ENCODE data around the gene NRROS.

- TF ChIP-seq USF2 (IDR thresholded peaks at IDR 0.05; ENCODE audit: borderline replicate concordance, low read depth, low read length): no peak
- no peak for TF ChIP-seq MAX (IDR thresholded peaks at IDR 0.05; ENCODE audit: low read depth)
- no peak for TF ChIP-seq USF1 (IDR thresholded peaks at IDR 0.05; ENCODE audit: borderline replicate concordance, low read depth)
- no peak for TF ChIP-seq YY1 (IDR thresholded peaks at IDR 0.05; ENCODE audit: low read depth)
- no peak for TF ChIP-seq CTCF (IDR thresholded peaks at IDR 0.05)
- no peak for TF ChIP-seq RAD21 (IDR thresholded peaks at IDR 0.05; ENCODE audit: low read length)
- TF ChIP-seq REST (IDR thresholded peaks at IDR 0.05; ENCODE audit: low read depth, low read length): no peak
Measured at GRCh38 chr3:196590279-196590678, 49.2 kb upstream of the NRROS start.
